ENCODE results near the gene PPARG. TPM values are rescaled to one million over a fixed set of nuclear protein-coding genes. Genes with fewer than 3 reads are reported as not detected.

PPARG gene
- total and polyA plus RNA-seq, 2 experiments from 2014 or later: 0.15 to 0.42 TPM

- TF ChIP-seq ZNF462 (CRISPR knock-in tag; IDR thresholded peaks at IDR 0.05): no peak
- TF ChIP-seq ZNF114 (CRISPR knock-in tag; IDR thresholded peaks at IDR 0.05): no peak
- no peak for TF ChIP-seq ETS1 (IDR thresholded peaks at IDR 0.05)
- TF ChIP-seq JUNB (IDR thresholded peaks at IDR 0.05; ENCODE audit: unreplicated experiment): no peak
- no peak for TF ChIP-seq NANOG (IDR thresholded peaks at IDR 0.05; ENCODE audit: borderline replicate concordance)
- no peak for TF ChIP-seq CTCF (conservative IDR thresholded peaks at IDR 0.05; ENCODE audit: low read depth in 2 of 2)
- TF ChIP-seq ZNF331 (CRISPR knock-in tag; IDR thresholded peaks at IDR 0.05; ENCODE audit: low read depth): no peak
- TF ChIP-seq STAT1 (IDR thresholded peaks at IDR 0.05; ENCODE audit: unreplicated experiment): no peak
- no peak for TF ChIP-seq CREB1 (CRISPR knock-in tag; IDR thresholded peaks at IDR 0.05; ENCODE audit: low read depth)
Measured at GRCh38 chr3:12265508-12265907, 23.4 kb upstream of the PPARG start (continued).
